Epithelial cell of proximal tubule (primary cell): ENCODE data around the gene N4BP2L2. TPM values are rescaled to one million over a fixed set of nuclear protein-coding genes. Genes with fewer than 3 reads are reported as not detected.

Experiments
- DNase-seq: peaks from one replicate; pipeline ENCODE4 v3.0.0-alpha.2; 2011; ENCODE audit warnings: low read depth
- H3K4me3 ChIP-seq: 2 replicates; pipeline ENCODE4 v1.5.1; 2011; ENCODE audit warnings: low read depth, mild to moderate bottlenecking, low read length
- CTCF ChIP-seq: conservative IDR thresholded peaks from 2 replicates; pipeline ENCODE4 v1.5.1; 2012; ENCODE audit warnings: low read depth, mild to moderate bottlenecking, low read length
- total RNA-seq: library from RNA; depleted of rRNA; stranded (reverse); fragments of >200 nt; gene quantifications from 2 replicates; pipeline ENCODE4 v1.2.3, GENCODE V29; 2015

N4BP2L2 gene
- total RNA-seq, 1 donor from 2014 or later = 38.7 TPM

GRCh38 chr13:32530841-32531253, 7.7 kb downstream of the N4BP2L2 start:
- no peak for TF ChIP-seq CTCF
- no peak overlapping the region for H3K4me3 ChIP-seq
- no peak for DNase-seq

- DNase-seq = no peak
- no peak for TF ChIP-seq CTCF
These were observed 10.2 kb downstream of the N4BP2L2 start for GRCh38 chr13:32528358-32528757.

GRCh38 chr13:32527151-32527550, 11.4 kb downstream of the N4BP2L2 start:
- H3K4me3 ChIP-seq = no peak overlapping the region
- no peak for TF ChIP-seq CTCF
- DNase-seq = no peak

More at GRCh38 chr13:32528358-32528757, 10.2 kb downstream of the N4BP2L2 start:
- H3K4me3 ChIP-seq = no peak overlapping the region

- H3K4me3 ChIP-seq = no peak overlapping the region
- DNase-seq = no peak
- no peak for TF ChIP-seq CTCF
These were observed 12.8 kb downstream of the N4BP2L2 start for GRCh38 chr13:32525766-32526165.

GRCh38 chr13:32515246-32515645, 23.3 kb downstream of the N4BP2L2 start:
- H3K4me3 ChIP-seq = no peak overlapping the region
- no peak for TF ChIP-seq CTCF
- DNase-seq = no peak

GRCh38 chr13:32511482-32511881, 27.1 kb downstream of the N4BP2L2 start:
- H3K4me3 ChIP-seq = no peak overlapping the region
- no peak for DNase-seq
- TF ChIP-seq CTCF = no peak

- no peak for TF ChIP-seq CTCF
- no peak overlapping the region for H3K4me3 ChIP-seq
- DNase-seq = no peak
These were observed 33.7 kb downstream of the N4BP2L2 start for GRCh38 chr13:32504876-32505275.
